HUES64 (cell line): ENCODE measurements around the gene ABAT. TPM values are rescaled to one million over a fixed set of nuclear protein-coding genes. Genes with fewer than 3 reads are reported as not detected.

Experiments
- H3K27ac ChIP-seq: 2 replicates; pipeline ENCODE4 v1.7.0; 2013; ENCODE audit warnings: low read depth, low read length, inconsistent platforms
- H3K27me3 ChIP-seq: 2 replicates; pipeline ENCODE4 v1.6.1; 2013; ENCODE audit warnings: mild to moderate bottlenecking, low read length; ENCODE audit not compliant: insufficient read depth
- H3K36me3 ChIP-seq: 2 replicates; pipeline ENCODE4 v1.6.1; 2013; ENCODE audit warnings: mild to moderate bottlenecking, low read length; ENCODE audit not compliant: insufficient read depth
- H3K4me1 ChIP-seq: 2 replicates; pipeline ENCODE4 v1.6.1; 2013; ENCODE audit warnings: mild to moderate bottlenecking, low read length, moderate library complexity; ENCODE audit not compliant: insufficient read depth
- H3K4me3 ChIP-seq: 2 replicates; pipeline ENCODE4 v1.5.1; 2013; ENCODE audit warnings: mild to moderate bottlenecking, low read length, moderate library complexity
- H3K9ac ChIP-seq: 2 replicates; pipeline ENCODE4 v1.6.1; 2013; ENCODE audit warnings: mild to moderate bottlenecking, low read depth, low read length
- H3K9me3 ChIP-seq: 2 replicates; pipeline ENCODE4 v1.6.1; 2013; ENCODE audit warnings: low read depth, low read length; ENCODE audit not compliant: insufficient read depth
- WGBS: fragments of 150-250, 120-280 bp; methylation state at CpG from one replicate; pipeline ENCODE4 v1.1.7; 2013; ENCODE audit warnings: missing lambda C conversion rate; 5-methylcytosine and 5-hydroxymethylcytosine counted together
- polyA plus RNA-seq, 2 experiments: library from polyadenylated mRNA; stranded (reverse); fragments of 50-300 nt; gene quantifications; one replicate each; pipeline ENCODE4 v1.2.3, GENCODE V29; 2013

The ABAT gene
- 5.1 TPM for polyA plus RNA-seq (2013, experiment 1 of 2)
- polyA plus RNA-seq (2013, experiment 2 of 2), result 7.4 TPM

DNA sequence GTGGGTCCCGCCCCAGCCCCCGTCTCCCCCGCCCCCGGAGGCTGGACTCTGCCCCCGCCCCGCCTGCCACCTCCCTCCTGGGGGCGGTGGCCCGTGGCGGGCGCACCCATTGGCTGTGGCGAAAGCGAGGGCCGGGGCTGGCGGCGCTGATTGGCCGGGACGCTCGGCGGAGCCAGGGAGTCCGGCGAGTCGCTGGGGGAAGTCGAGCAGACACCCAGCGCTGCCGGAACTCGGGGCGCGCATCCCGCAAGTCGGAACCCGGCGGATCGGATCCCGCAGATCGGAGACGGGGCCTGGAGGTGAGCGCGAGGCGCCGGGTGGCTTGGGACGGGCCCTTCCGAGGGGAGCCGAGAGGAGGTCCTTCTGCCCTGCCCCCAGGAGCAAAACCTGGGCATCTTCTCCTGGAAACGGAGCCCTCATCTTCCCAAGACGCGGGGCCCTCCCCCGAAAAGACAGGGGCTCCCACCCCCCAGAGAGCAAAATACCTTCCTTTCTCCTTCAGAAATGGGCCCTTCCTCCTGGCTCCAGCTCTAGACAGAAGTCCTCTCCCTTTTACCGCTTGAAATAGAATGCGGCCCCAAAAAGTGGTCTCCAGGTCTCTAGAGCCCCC lies at the start of gene ABAT:
Gene ABAT, plus strand, starts transcription at position 205 of the 610 bp plus-strand sequence. CDS start 61,123 bp downstream, outside the sequence.
- Histone ChIP-seq H3K4me1 (peaks cover 4% of the 10 kb centered on the region; the same call in 1 of the 2 replicates), H3K27me3 (peaks cover 43% of the 10 kb centered on the region), H3K27ac (no peak within 1 kb of the TSS), H3K9me3 (no peaks in the 10 kb centered on the region), H3K9ac (peak within 1 kb of the TSS; percentile 66), H3K36me3 (no peaks in the 10 kb centered on the region), H3K4me3 (peak within 1 kb of the TSS; percentile 93)
- WGBS, result 2% methylated on average over 47 of the region's 49 CpGs

DNA sequence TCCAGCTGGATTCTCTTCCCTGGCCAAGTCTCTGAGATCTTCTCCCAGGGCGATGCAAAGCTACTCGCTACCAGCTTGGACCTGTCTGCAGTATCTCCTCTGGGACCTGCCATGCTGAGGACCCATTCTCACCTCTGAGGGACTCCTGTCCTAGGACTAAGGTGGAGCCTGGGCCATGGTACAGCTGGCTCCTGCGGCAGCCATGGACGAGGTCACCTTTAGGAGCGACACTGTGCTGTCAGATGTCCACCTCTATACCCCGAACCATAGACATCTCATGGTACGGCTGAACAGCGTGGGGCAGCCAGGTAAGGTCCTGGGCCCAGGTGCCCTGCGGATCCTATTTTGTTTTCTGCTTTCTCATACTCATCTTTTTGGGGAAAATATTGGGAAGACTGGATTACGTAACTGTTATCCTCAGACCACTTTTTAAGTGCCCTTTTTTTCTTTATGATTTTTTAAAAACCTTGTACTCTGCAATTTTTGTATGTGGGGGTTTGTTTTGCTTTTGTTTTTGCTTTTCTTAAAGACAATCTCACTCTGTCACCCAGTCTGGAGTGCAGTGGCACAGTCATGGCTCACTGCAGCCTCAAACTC lies 48.8 kb upstream of the ABAT start:
- Histone ChIP-seq H3K36me3 (peaks cover 71% of the 10 kb centered on the region), H3K9ac (no peak overlapping the region), H3K9me3 (no peaks in the 10 kb centered on the region), H3K4me3 (no peak overlapping the region), H3K27ac (no peak overlapping the region), H3K4me1 (peaks cover 2% of the 10 kb centered on the region; the same call in 1 of the 2 replicates), H3K27me3 (no peaks in the 10 kb centered on the region)
- WGBS, result 96% methylated on average over 10 of the region's 10 CpGs

DNA sequence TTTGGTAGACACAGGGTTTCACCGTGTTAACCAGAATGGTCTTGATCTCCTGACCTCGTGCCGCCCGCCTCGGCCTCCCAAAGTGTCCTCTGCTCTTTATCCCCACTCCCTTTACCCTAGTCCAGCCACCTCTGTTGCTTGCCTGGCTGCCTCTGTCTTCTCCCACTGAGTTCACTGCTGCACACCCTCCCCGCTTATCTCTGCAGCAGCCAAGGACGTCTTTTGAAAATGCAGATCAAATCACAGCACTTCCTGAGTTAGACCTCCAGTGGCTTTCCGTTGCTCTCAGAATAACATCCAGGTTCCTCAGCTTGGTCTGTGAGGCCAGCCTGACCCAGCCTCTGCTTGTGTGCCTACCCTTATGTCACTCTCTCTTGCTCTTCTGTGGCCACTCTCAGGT lies 47.5 kb upstream of the ABAT start:
- peaks cover 84% of the 10 kb centered on the region for H3K36me3 ChIP-seq
- 97% methylated on average over 8 of the region's 8 CpGs for WGBS
- H3K27me3 ChIP-seq, result no peaks in the 10 kb centered on the region
- peaks cover 2% of the 10 kb centered on the region; the same call in 1 of the 2 replicates for H3K4me1 ChIP-seq
- no peak overlapping the region for H3K9ac ChIP-seq
- H3K4me3 ChIP-seq, result no peak overlapping the region
- no peak overlapping the region for H3K27ac ChIP-seq
- H3K9me3 ChIP-seq, result no peaks in the 10 kb centered on the region

DNA sequence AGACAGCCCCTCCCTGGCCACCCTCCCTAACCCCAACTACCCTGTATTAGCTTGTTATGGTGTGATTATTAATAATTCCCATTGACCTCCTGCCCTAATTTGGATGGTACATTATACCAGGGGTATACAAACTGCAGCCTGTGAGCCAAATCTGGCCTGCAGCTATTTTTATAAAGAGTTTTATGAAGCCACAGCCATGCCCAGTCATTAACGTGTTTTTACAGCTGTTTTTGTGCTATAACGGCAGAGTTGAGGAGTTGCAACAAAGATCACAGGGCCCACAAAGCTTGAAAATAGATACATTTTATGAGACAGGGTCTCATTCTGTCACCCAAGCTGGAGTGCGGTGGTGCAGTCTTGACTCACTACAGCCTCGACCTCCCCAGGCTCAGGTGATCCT lies 47.0 kb upstream of the ABAT start:
- Histone ChIP-seq H3K27ac (no peak overlapping the region), H3K9me3 (no peaks in the 10 kb centered on the region), H3K36me3 (peaks cover 90% of the 10 kb centered on the region), H3K4me3 (no peak overlapping the region), H3K4me1 (peaks cover 2% of the 10 kb centered on the region; the same call in 1 of the 2 replicates), H3K27me3 (no peaks in the 10 kb centered on the region), H3K9ac (no peak overlapping the region)
- 84% methylated on average over 4 of the region's 4 CpGs for WGBS

DNA sequence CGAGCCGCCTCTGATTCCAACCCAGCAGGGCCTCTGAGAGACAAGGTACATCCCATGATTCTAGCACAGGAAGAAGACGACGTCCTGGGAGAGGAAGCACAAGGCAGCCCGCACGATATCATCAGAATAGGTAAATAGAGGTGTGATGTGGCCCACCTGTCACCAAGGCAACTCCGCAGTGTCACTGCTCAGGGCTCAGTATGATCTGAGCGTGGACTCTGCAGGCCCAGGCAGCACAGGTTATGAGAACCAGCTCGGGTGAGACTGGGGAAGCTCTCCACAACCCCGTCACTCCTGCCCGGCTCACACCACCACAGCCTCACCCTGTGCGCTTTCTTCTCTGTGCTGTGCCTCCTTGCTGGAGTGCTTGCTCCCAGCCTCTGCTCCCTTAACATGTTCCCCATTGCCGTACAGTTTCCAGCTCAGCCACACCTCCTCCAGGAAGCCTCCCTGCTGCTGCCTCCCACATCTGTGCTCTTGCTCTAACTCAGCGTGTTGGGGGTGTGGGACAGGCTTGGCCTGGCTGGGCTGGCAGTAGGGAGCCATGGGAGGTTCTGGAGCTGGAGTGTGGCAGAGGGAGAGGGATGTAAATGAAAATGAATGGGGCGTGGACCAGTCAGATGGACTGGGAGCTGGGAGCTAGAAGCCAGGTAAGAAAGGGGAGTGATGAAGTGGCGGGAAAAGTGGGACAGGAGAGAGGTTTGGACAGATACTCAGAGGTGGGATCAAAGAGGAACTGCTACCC lies 45.3 kb upstream of the ABAT start:
- WGBS, result 94% methylated on average over 16 of the region's 16 CpGs
- H3K27me3 ChIP-seq, result no peaks in the 10 kb centered on the region
- H3K9me3 ChIP-seq, result no peaks in the 10 kb centered on the region
- no peak overlapping the region for H3K4me3 ChIP-seq
- H3K9ac ChIP-seq, result no peak overlapping the region
- no peaks in the 10 kb centered on the region for H3K4me1 ChIP-seq
- no peak overlapping the region for H3K27ac ChIP-seq
- peaks cover 98% of the 10 kb centered on the region for H3K36me3 ChIP-seq

DNA sequence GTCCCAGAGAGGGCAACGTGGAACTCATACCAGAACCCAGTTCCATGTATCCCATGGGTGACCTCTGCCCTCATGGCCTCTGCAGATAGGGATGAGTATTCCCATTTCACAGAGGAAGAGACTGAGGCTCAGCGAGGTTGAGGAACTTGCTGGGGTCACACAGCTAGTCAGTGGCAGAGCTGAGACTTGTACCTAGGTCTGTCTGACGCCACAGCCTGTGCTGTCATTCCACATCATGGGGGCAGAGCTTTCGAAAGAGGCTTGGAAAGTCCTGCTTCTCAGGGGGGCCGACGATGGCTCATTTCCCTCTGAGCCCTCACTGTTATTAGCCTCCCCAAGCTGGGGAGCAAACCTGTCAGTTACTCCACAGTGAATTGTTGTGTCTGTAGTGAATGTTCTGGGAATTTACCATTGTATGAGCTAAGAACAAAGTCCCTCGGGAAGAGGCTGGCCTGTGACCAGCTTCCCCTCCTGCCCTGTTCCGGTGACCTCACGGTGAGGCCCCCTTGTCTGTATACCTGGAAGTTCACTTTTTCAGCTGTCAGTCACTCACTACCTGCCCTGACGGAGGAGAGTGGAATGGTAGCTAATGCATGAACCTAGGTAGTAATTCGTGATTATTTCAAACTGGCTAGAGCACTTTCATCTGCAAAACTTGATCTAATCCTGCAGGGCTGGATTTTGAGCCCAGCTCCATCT lies 44.0 kb upstream of the ABAT start:
- Histone ChIP-seq H3K9me3 (no peaks in the 10 kb centered on the region), H3K27ac (no peak overlapping the region), H3K9ac (no peak overlapping the region), H3K36me3 (peaks cover 96% of the 10 kb centered on the region), H3K4me1 (no peaks in the 10 kb centered on the region), H3K4me3 (no peak overlapping the region), H3K27me3 (no peaks in the 10 kb centered on the region)
- 95% methylated on average over 11 of the region's 11 CpGs for WGBS

DNA sequence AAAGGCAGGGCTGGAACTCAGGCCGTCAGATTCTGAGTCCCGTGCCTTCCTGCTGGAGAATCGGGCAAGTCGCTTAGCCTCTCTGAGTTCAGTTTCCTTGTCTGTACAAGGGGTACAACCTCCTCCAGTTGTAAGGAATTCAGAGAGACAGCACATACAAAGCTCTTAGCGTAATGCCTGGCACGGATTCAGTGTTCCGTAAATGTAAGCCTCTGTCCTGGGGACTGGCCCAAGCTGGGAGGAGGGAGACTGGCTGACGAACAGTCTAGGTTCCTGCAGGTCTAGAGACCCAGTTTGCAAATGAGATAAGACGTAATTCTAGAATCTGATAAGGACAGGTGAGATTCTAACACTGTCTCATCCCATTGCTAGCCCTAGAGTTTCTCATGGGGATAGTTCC lies 43.0 kb upstream of the ABAT start:
- WGBS, result 92% methylated on average over 9 of the region's 9 CpGs
- H3K36me3 ChIP-seq, result peaks cover 96% of the 10 kb centered on the region
- H3K27ac ChIP-seq, result no peak overlapping the region
- H3K4me1 ChIP-seq, result no peaks in the 10 kb centered on the region
- no peak overlapping the region for H3K4me3 ChIP-seq
- H3K9me3 ChIP-seq, result no peaks in the 10 kb centered on the region
- no peak overlapping the region for H3K9ac ChIP-seq
- no peaks in the 10 kb centered on the region for H3K27me3 ChIP-seq

DNA sequence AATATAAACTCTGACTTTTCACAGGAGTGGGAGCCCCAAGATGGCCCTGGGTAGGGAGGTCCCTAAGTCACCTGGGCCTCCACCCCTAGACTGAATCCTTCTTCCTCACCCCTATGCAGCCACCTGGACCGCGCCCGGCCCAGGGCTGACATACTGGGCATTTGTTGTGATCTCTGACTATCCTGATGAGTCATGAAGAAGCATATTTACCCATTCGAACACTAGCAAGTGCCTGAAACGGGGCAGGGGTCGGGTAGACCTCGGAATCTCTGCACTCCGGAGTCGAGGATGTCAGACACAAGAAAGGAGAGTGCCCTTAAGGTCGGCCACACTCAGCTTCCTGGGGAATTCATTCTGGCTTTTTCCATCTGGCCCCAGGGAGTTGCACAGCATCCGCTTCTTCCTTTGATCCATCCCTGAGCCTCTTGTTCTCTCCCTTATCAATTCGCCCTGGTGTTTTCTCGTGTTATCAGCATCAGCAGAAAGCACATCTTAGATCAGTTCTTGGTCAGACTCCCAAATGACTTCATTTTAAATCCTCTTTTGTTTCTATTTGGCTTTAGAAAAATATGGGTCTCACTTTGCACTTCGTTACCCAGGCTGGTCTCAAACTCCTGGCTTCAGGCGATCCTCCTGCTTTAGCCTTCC lies 42.5 kb upstream of the ABAT start:
- 71% methylated on average over 15 of the region's 15 CpGs for WGBS
- H3K36me3 ChIP-seq, result peaks cover 96% of the 10 kb centered on the region
- H3K9ac ChIP-seq, result no peak overlapping the region
- no peaks in the 10 kb centered on the region for H3K4me1 ChIP-seq
- H3K27me3 ChIP-seq, result no peaks in the 10 kb centered on the region
- no peak overlapping the region for H3K4me3 ChIP-seq
- no peaks in the 10 kb centered on the region for H3K9me3 ChIP-seq
- no peak overlapping the region for H3K27ac ChIP-seq

DNA sequence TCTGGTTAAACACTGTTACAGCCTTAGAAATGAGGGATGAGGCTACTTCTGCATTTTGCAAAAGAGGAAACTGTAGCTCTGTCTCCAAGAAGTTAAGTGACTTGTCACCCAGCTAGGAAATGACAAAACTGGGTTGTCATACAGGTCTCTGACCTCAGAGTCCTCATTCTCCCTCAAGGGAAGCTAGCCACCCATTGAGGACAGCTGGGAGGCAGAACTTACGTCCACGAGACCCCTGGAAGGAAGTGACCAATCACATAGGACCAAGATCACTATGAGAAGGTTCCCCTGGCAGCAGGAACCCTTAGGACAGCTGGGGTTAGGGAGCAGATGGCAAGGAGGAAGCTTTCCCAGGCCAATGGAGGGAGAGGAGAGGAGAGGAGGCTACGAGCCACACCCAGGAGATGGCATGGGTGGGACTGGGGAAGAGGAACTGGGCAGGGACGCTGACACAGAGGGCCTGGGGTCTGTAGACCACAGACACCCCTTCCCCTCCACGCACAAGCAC lies 41.7 kb upstream of the ABAT start:
- H3K9ac ChIP-seq, result no peak overlapping the region
- no peaks in the 10 kb centered on the region for H3K27me3 ChIP-seq
- H3K27ac ChIP-seq, result no peak overlapping the region
- H3K4me1 ChIP-seq, result no peaks in the 10 kb centered on the region
- 94% methylated on average over 5 of the region's 5 CpGs for WGBS
- no peak overlapping the region for H3K4me3 ChIP-seq
- no peaks in the 10 kb centered on the region for H3K9me3 ChIP-seq
- peaks cover 96% of the 10 kb centered on the region for H3K36me3 ChIP-seq

DNA sequence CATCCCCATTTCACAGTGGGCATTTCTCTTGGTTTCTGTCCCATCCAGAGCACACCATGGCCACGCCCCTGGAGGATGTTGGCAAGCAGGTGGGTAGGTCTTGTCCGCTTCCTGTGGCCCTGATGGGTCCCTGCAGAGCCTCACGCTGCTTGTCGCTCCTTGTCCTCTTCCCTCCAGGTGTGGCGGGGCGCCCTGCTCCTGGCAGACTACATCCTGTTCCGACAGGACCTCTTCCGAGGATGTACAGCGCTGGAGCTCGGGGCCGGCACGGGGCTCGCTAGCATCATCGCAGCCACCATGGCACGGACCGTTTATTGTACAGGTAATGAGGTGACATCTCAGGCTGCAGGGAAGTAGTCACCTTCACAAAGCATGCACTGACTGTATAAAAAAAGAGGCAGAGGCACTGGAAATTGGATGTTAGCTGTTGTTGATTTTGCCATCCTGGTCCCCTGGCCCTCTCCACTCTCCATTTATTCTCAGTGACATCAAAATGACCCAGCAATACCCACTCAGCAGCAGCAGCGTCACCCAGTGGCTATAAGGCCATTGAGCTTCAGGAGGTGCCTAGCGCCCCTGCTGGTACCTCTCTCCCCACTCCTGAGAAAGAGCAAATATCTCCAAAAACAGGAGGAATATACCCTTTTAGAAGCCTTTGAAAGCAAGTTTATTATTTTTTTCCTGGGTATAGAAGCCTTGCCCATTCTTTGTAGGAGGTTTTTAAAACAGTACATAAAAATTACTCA lies 39.3 kb upstream of the ABAT start:
- no peak overlapping the region for H3K27ac ChIP-seq
- no peaks in the 10 kb centered on the region for H3K27me3 ChIP-seq
- no peak overlapping the region for H3K9ac ChIP-seq
- H3K36me3 ChIP-seq, result peaks cover 94% of the 10 kb centered on the region
- no peak overlapping the region for H3K4me3 ChIP-seq
- no peaks in the 10 kb centered on the region for H3K4me1 ChIP-seq
- 78% methylated on average over 18 of the region's 18 CpGs for WGBS
- H3K9me3 ChIP-seq, result no peaks in the 10 kb centered on the region
